ENCODE results near the gene TMEM236. TPM values are rescaled to one million over a fixed set of nuclear protein-coding genes. Genes with fewer than 3 reads are reported as not detected.

TMEM236 gene
- total and polyA plus RNA-seq, 2 donors (not counting 3 experiments of a cell fraction or from before 2014, with no cell fraction given), result 0.24 to 0.29 TPM

DNA sequence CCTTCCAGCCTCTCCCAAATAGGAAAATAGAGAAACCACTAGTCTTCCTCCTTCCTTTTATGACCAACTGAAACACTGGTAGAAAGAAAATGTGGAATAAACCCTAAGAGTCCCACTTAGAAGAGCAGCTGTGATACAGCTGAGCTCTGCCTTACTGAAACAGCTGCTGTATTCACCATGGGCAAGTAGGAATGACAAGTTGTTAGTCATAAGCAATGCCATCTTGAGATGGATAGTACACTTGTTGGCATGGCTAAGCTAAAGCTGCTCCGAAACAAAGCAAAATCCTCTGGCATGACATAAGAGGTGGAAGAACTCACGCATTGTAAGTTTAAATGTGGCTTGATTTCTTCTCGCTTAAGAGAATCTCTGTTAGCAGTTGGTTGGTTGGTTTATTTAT lies 48.3 kb upstream of the TMEM236 start:
- dilution Hi-C loops (cut with MboI; ENCODE audit: extremely low pct_ligation_motif_present, low sequenced_read_pairs) (no loop called here), intact Hi-C loops (cut with micrococcal nuclease) (no loop called here)
- no peak for FAIRE-seq
- ChIA-PET CTCF (no interaction called here), POLR2A (no interaction called here)
- Histone ChIP-seq H3K9me3 (replicated peaks; ENCODE audit: control insufficient read depth, insufficient read depth, low read length) (no peaks in the 10 kb centered on the region), H2AFZ (ENCODE audit: low read depth, low read length) (no peak overlapping the region), H3K4me3 (replicated peaks in 1 of 3; ENCODE audit: insufficient read depth in 1 of 3, low read depth in 1 of 3, low read length in 3 of 3) (no peak overlapping the region), H3K36me3 (ENCODE audit: control insufficient read depth in 2 of 2, extremely low read depth in 1 of 2, insufficient read depth in 2 of 2, low read length in 2 of 2) (peaks cover 0 to 3% of the 10 kb centered on the region in 2 experiments), H4K20me1 (replicated peaks; ENCODE audit: control insufficient read depth, extremely low read depth, insufficient read depth, low read length) (no peaks in the 10 kb centered on the region), H3K9ac (replicated peaks; ENCODE audit: extremely low read depth, insufficient read depth, low read length) (no peak overlapping the region), H3K4me2 (ENCODE audit: insufficient read depth, low read length) (no peak overlapping the region), H3K27me3 (ENCODE audit: control insufficient read depth in 2 of 2, insufficient read depth in 2 of 2, low read length in 2 of 2) (no peaks in the 10 kb centered on the region), H3K27ac (ENCODE audit: insufficient read depth, low read depth, low read length) (no peak overlapping the region), H3K4me1 (ENCODE audit: control insufficient read depth, extremely low read depth, insufficient read depth, low read length) (no peaks in the 10 kb centered on the region), H3K9me1 (replicated peaks; ENCODE audit: control insufficient read depth, extremely low read depth, insufficient read depth, low read length) (no peaks in the 10 kb centered on the region), H3K79me2 (ENCODE audit: control insufficient read depth, insufficient read depth, low read length) (no peaks in the 10 kb centered on the region)
- TF ChIP-seq JUN (IDR thresholded peaks at IDR 0.05; ENCODE audit: borderline replicate concordance, insufficient read depth, insufficient read length, low read depth), result no peak
- no peak for TF ChIP-seq CTCF (IDR thresholded peaks at IDR 0.05; ENCODE audit: extremely low read depth in 1 of 2, insufficient read depth in 1 of 2, low read depth in 1 of 2, low read length in 2 of 2)
- TF ChIP-seq POLR2A (IDR thresholded peaks at IDR 0.05; ENCODE audit: low read depth, low read length), result no peak
- no peak for TF ChIP-seq GATA2 (IDR thresholded peaks at IDR 0.05; ENCODE audit: insufficient read depth, insufficient read length, low read depth, low read length)
- TF ChIP-seq EZH2 (IDR thresholded peaks at IDR 0.05; ENCODE audit: borderline replicate concordance, low read depth, low read length, severe bottlenecking), result no peak
- TF ChIP-seq FOS (IDR thresholded peaks at IDR 0.05; ENCODE audit: borderline replicate concordance, insufficient read depth, low read length), result no peak
- TF ChIP-seq MAX (IDR thresholded peaks at IDR 0.05; ENCODE audit: insufficient read depth, insufficient read length), result no peak
- TF ChIP-seq POLR2AphosphoS5 (IDR thresholded peaks at IDR 0.05; ENCODE audit: insufficient read depth, low read depth, low read length), result no peak
- TF ChIP-seq MYC (IDR thresholded peaks at IDR 0.05; ENCODE audit: low read depth, low read length), result no peak
- BruUV-seq (replicated peaks), result no TSS peak
- DNase-seq (ENCODE audit: low read depth, low spot score), result no peak
